Measurements from ENCODE around the gene DNAH17. TPM values are rescaled to one million over a fixed set of nuclear protein-coding genes. Genes with fewer than 3 reads are reported as not detected.

DNAH17 gene
- total RNA-seq, 1 experiment from 2014 or later: 0.23 TPM

DNA sequence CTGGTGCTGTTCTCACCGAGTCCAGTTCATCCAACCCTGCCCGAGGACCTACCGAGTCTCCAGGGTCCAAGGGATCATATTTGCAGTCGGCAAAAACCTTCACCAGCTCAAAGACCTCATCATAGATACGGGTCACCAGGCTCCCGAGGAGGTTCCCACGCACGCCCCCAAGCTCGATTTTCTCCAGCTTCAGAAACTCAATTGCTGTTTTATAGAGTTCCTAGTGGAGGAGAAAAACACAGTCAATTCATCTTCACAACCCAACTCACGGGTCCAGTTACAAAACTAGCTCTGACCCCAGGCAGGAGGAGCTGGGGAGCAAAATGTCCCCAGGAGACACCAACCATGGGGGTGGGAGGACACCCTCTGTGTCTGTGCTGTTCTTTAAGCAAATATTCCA lies 10.2 kb downstream of the DNAH17 start:
- Histone ChIP-seq H3K4me3 (ENCODE audit: low read depth, low read length) (no peak overlapping the region), H3K9me3 (no peaks in the 10 kb centered on the region), H3K36me3 (ENCODE audit: control insufficient read depth, insufficient read depth, low read length) (no peaks in the 10 kb centered on the region), H3K27me3 (replicated peaks; ENCODE audit: control insufficient read depth, insufficient read depth, low read length) (no peaks in the 10 kb centered on the region), H3K4me1 (peaks cover 8% of the 10 kb centered on the region)
- no peak overlapping the region for H3K27ac Mint-ChIP-seq (ENCODE audit: unreplicated experiment)
- H3K4me1 Mint-ChIP-seq (ENCODE audit: low read depth, unreplicated experiment): peaks cover 7% of the 10 kb centered on the region
- ChIA-PET POLR2A (no interaction called here), CTCF (no interaction called here)
- no peaks in the 10 kb centered on the region for H3K9me3 Mint-ChIP-seq (ENCODE audit: unreplicated experiment)
- TF ChIP-seq, protein P1, sequence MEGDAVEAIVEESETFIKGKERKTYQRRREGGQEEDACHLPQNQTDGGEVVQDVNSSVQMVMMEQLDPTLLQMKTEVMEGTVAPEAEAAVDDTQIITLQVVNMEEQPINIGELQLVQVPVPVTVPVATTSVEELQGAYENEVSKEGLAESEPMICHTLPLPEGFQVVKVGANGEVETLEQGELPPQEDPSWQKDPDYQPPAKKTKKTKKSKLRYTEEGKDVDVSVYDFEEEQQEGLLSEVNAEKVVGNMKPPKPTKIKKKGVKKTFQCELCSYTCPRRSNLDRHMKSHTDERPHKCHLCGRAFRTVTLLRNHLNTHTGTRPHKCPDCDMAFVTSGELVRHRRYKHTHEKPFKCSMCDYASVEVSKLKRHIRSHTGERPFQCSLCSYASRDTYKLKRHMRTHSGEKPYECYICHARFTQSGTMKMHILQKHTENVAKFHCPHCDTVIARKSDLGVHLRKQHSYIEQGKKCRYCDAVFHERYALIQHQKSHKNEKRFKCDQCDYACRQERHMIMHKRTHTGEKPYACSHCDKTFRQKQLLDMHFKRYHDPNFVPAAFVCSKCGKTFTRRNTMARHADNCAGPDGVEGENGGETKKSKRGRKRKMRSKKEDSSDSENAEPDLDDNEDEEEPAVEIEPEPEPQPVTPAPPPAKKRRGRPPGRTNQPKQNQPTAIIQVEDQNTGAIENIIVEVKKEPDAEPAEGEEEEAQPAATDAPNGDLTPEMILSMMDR (IDR thresholded peaks at IDR 0.05; ENCODE audit: insufficient read depth in 1 of 2, low read depth in 1 of 2, low read length in 1 of 2, severe bottlenecking in 1 of 2, unreplicated experiment in 1 of 2): no peak
- no peak for DNase-seq
- no peaks in the 10 kb centered on the region for H3K36me3 Mint-ChIP-seq (ENCODE audit: insufficient read depth, unreplicated experiment)
- BruUV-seq (replicated peaks): no TSS peak
- intact Hi-C loops (cut with micrococcal nuclease; ENCODE audit: unreplicated experiment): no loop called here
- peaks cover 14% of the 10 kb centered on the region for H3K27me3 Mint-ChIP-seq (ENCODE audit: insufficient read depth, unreplicated experiment)
- no peak overlapping the region for H3K4me3 Mint-ChIP-seq (ENCODE audit: unreplicated experiment)

DNA sequence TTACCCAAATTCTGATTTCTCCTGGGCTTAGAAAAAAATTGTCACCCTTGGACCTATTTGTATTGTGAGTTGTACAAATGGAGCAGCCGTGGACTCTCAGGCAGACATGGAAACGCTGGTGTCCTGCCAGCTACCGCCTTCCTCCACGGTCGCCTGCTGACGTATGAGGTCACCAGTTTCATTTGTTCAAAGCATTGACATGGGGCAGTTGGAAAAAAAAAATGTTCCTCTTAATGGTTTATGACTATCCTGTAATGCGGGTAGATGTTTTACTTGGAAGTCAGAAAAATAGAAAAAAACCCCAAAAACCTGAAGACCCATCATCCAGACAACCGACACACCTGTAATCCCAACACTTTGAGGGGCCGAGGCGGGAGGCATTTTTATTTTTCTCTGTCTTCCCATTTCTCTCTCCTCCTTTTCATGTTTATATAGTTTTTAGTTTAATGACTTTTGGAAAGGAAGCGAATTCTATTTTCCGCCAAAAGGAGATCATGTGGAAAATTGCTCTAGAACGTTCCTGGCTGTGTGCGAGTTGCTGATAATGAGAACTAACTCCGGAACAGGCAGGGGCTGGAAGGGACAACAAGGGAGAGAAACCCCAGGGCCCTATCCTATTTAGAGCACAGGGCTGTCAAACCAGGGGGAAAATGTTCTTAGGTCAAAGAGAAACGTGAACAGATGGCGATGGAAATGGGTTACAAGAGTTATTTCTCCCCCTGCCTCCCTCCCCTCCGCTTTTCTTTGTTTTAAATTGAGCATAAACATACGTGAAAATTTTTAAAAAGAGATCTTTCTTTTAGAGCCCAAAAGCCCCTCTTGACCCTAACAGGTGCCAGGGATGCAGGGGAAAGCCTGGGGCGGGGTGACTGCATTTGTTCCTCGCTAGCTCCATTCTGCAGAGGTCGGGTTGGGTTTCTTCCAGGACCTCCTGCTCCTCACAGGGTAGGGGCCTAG lies 13.7 kb downstream of the DNAH17 start:
- no peak for DNase-seq
- intact Hi-C loops (cut with micrococcal nuclease; ENCODE audit: unreplicated experiment): no loop called here
- Mint-ChIP-seq H3K27me3 (ENCODE audit: insufficient read depth, unreplicated experiment) (peaks cover 14% of the 10 kb centered on the region), H3K27ac (ENCODE audit: unreplicated experiment) (no peak overlapping the region), H3K9me3 (ENCODE audit: unreplicated experiment) (no peaks in the 10 kb centered on the region), H3K36me3 (ENCODE audit: insufficient read depth, unreplicated experiment) (no peaks in the 10 kb centered on the region), H3K4me1 (ENCODE audit: low read depth, unreplicated experiment) (peaks cover 7% of the 10 kb centered on the region), H3K4me3 (ENCODE audit: unreplicated experiment) (no peak overlapping the region)
- H3K4me1 ChIP-seq: peaks cover 4% of the 10 kb centered on the region
- TF ChIP-seq, protein P1 (IDR thresholded peaks at IDR 0.05; ENCODE audit: insufficient read depth in 1 of 2, low read depth in 1 of 2, low read length in 1 of 2, severe bottlenecking in 1 of 2, unreplicated experiment in 1 of 2): no peak
- ChIA-PET POLR2A (no interaction called here), CTCF (no interaction called here)
- no TSS peak for BruUV-seq (replicated peaks)
- H3K9me3 ChIP-seq: no peaks in the 10 kb centered on the region
- H3K36me3 ChIP-seq (ENCODE audit: control insufficient read depth, insufficient read depth, low read length): no peaks in the 10 kb centered on the region
- no peaks in the 10 kb centered on the region for H3K27me3 ChIP-seq (replicated peaks; ENCODE audit: control insufficient read depth, insufficient read depth, low read length)
- H3K4me3 ChIP-seq (ENCODE audit: low read depth, low read length): no peak overlapping the region

DNA sequence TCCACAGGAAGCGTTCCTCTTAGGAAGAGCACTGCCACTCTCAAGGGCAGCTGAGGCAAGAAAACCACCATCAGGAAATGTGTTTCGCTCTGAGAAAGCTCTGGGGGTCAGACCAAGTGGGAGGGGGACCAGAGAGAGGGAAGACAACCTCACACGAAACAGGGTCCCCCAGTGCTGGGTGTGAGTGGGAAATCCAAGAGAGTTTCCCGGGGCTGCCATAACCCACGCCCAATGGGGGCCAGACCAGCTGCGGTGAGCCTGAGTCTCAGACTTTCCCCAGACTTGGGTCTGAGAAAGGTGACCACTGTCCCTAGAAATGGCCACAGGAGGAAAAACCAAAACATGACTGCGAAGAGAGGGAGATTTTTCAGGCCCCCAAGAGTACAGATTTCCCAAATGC lies 14.5 kb downstream of the DNAH17 start:
- no peak overlapping the region for H3K4me3 Mint-ChIP-seq (ENCODE audit: unreplicated experiment)
- H3K4me1 Mint-ChIP-seq (ENCODE audit: low read depth, unreplicated experiment): peaks cover 4% of the 10 kb centered on the region
- no peaks in the 10 kb centered on the region for H3K4me1 ChIP-seq
- no peak overlapping the region for H3K27ac Mint-ChIP-seq (ENCODE audit: unreplicated experiment)
- no peaks in the 10 kb centered on the region for H3K36me3 ChIP-seq (ENCODE audit: control insufficient read depth, insufficient read depth, low read length)
- BruUV-seq (replicated peaks): no TSS peak
- no peak overlapping the region for H3K4me3 ChIP-seq (ENCODE audit: low read depth, low read length)
- peaks cover 14% of the 10 kb centered on the region for H3K27me3 Mint-ChIP-seq (ENCODE audit: insufficient read depth, unreplicated experiment)
- no peak for DNase-seq
- H3K9me3 ChIP-seq: no peaks in the 10 kb centered on the region
- CTCF ChIA-PET: no interaction called here
- TF ChIP-seq, protein P1 (IDR thresholded peaks at IDR 0.05; ENCODE audit: insufficient read depth in 1 of 2, low read depth in 1 of 2, low read length in 1 of 2, severe bottlenecking in 1 of 2, unreplicated experiment in 1 of 2): no peak
- no peaks in the 10 kb centered on the region for H3K36me3 Mint-ChIP-seq (ENCODE audit: insufficient read depth, unreplicated experiment)
- intact Hi-C loops (cut with micrococcal nuclease; ENCODE audit: unreplicated experiment): no loop called here
- POLR2A ChIA-PET: no interaction called here
- no peaks in the 10 kb centered on the region for H3K27me3 ChIP-seq (replicated peaks; ENCODE audit: control insufficient read depth, insufficient read depth, low read length)
- no peaks in the 10 kb centered on the region for H3K9me3 Mint-ChIP-seq (ENCODE audit: unreplicated experiment)
